ENCODE data around the gene OR51B2.

DNA sequence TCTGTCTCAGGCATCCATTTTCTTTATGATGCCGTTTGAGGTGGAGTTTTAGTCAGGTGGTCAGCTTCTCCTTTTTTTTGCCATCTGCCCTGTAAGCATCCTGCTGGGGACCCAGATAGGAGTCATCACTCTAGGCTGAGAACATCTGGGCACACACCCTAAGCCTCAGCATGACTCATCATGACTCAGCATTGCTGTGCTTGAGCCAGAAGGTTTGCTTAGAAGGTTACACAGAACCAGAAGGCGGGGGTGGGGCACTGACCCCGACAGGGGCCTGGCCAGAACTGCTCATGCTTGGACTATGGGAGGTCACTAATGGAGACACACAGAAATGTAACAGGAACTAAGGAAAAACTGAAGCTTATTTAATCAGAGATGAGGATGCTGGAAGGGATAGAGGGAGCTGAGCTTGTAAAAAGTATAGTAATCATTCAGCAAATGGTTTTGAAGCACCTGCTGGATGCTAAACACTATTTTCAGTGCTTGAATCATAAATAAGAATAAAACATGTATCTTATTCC is 43.5 kb downstream of the OR51B2 start:
- TF ChIP-seq, protein P1, sequence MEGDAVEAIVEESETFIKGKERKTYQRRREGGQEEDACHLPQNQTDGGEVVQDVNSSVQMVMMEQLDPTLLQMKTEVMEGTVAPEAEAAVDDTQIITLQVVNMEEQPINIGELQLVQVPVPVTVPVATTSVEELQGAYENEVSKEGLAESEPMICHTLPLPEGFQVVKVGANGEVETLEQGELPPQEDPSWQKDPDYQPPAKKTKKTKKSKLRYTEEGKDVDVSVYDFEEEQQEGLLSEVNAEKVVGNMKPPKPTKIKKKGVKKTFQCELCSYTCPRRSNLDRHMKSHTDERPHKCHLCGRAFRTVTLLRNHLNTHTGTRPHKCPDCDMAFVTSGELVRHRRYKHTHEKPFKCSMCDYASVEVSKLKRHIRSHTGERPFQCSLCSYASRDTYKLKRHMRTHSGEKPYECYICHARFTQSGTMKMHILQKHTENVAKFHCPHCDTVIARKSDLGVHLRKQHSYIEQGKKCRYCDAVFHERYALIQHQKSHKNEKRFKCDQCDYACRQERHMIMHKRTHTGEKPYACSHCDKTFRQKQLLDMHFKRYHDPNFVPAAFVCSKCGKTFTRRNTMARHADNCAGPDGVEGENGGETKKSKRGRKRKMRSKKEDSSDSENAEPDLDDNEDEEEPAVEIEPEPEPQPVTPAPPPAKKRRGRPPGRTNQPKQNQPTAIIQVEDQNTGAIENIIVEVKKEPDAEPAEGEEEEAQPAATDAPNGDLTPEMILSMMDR (optimal IDR thresholded peaks at IDR 0.05 in 1 of 3, IDR thresholded peaks at IDR 0.05 in 1 of 3, conservative IDR thresholded peaks at IDR 0.05 in 1 of 3; ENCODE audit: extremely low read depth in 1 of 3, insufficient read depth in 2 of 3, low read length in 3 of 3), result no peak
- no peak for TF ChIP-seq EZH2 (IDR thresholded peaks at IDR 0.05; ENCODE audit: low read length)

All from keratinocyte (primary cell).